Neural cell (in vitro differentiated cells): ENCODE data around the gene ZNF467. TPM values are rescaled to one million over a fixed set of nuclear protein-coding genes. Genes with fewer than 3 reads are reported as not detected.

Source experiments
- H2AFZ ChIP-seq: fragments of 200-600, 300-800 bp; sonication (generic), shearing (Covaris generic); 2 replicates; pipeline ENCODE4 v1.6.0; 2014; ENCODE audit warnings: low read depth, mild to moderate bottlenecking, antibody characterized with exemption, low read length, moderate library complexity
- H3F3A ChIP-seq: fragments of 200-600 bp; shearing (Covaris generic); 2 replicates; pipeline ENCODE4 v1.6.1; 2016; ENCODE audit warnings: mild to moderate bottlenecking, moderate library complexity, mixed read lengths, antibody characterized with exemption, low read length; ENCODE audit not compliant: insufficient read depth, poor library complexity, severe bottlenecking
- H3K27ac ChIP-seq: fragments of 200-600, 300-800 bp; sonication (generic), shearing (Covaris generic); 2 replicates; pipeline ENCODE4 v1.5.1; 2014; ENCODE audit warnings: mild to moderate bottlenecking, low read length, moderate library complexity
- H3K27me3 ChIP-seq: fragments of 300-800, 200-600 bp; sonication (generic), shearing (Covaris generic); 2 replicates; pipeline ENCODE4 v1.6.0; 2014; ENCODE audit warnings: mild to moderate bottlenecking, low read depth, low read length, moderate library complexity; ENCODE audit not compliant: insufficient read depth
- H3K36me3 ChIP-seq: fragments of 300-800, 200-600 bp; sonication (generic), shearing (Covaris generic); 2 replicates; pipeline ENCODE4 v1.5.1; 2014; ENCODE audit warnings: mild to moderate bottlenecking, antibody characterized with exemption, low read length, moderate library complexity; ENCODE audit not compliant: insufficient read depth
- H3K4me2 ChIP-seq: fragments of 300-800, 200-600 bp; sonication (generic), shearing (Covaris generic); 2 replicates; pipeline ENCODE4 v1.6.0; 2014; ENCODE audit warnings: mild to moderate bottlenecking, low read length
- H3K4me3 ChIP-seq: fragments of 300-800, 200-600 bp; sonication (generic), shearing (Covaris generic); 2 replicates; pipeline ENCODE4 v1.5.1; 2014; ENCODE audit warnings: mild to moderate bottlenecking, low read length, moderate library complexity
- H3K79me2 ChIP-seq: fragments of 200-600 bp; shearing (Covaris generic); replicated peaks from 2 replicates; pipeline ENCODE4 v1.6.0; 2014; ENCODE audit warnings: mild to moderate bottlenecking, low read length, moderate library complexity; ENCODE audit not compliant: insufficient read depth
- H3K9ac ChIP-seq: fragments of 300-800, 200-600 bp; sonication (generic), shearing (Covaris generic); 2 replicates; pipeline ENCODE4 v1.6.1; 2016; ENCODE audit warnings: mild to moderate bottlenecking, low read length, mixed read lengths
- H3K9me2 ChIP-seq: fragments of 200-600 bp; shearing (Covaris generic); 2 replicates; pipeline ENCODE4 v1.6.1; 2016; ENCODE audit warnings: mild to moderate bottlenecking, low read length, mixed read lengths; ENCODE audit not compliant: insufficient read depth
- H3K9me3 ChIP-seq: fragments of 200-600, 300-800 bp; sonication (generic), shearing (Covaris generic); 2 replicates; pipeline ENCODE4 v1.6.1; 2016; ENCODE audit warnings: mild to moderate bottlenecking, mixed run types, low read length, moderate library complexity, mixed read lengths
- H4K20me1 ChIP-seq: fragments of 200-600 bp; shearing (Covaris generic); 2 replicates; pipeline ENCODE4 v1.6.1; 2016; ENCODE audit warnings: mild to moderate bottlenecking, mixed run types; ENCODE audit not compliant: insufficient read depth
- CTCF ChIP-seq: fragments of 450-650 bp; IDR thresholded peaks from 2 replicates; pipeline ENCODE4 v1.5.1; 2014; ENCODE audit warnings: antibody characterized with exemption, mild to moderate bottlenecking, moderate library complexity; ENCODE audit not compliant: poor library complexity, severe bottlenecking
- EP300 ChIP-seq: fragments of 450-650 bp; conservative IDR thresholded peaks from 2 replicates; pipeline ENCODE4 v1.6.1; 2014; ENCODE audit warnings: antibody characterized with exemption, mild to moderate bottlenecking, moderate library complexity; ENCODE audit not compliant: poor library complexity, severe bottlenecking
- EZH2 ChIP-seq: fragments of 200-600, 300-800 bp; shearing (Covaris generic), sonication (generic); IDR thresholded peaks from 2 replicates; pipeline ENCODE4 v1.6.1; 2014; ENCODE audit warnings: antibody characterized with exemption, low read length, borderline replicate concordance, mild to moderate bottlenecking; ENCODE audit not compliant: insufficient read depth, poor library complexity, severe bottlenecking
- MXI1 ChIP-seq: fragments of 450-650 bp; conservative IDR thresholded peaks from 2 replicates; pipeline ENCODE4 v1.6.1; 2014; ENCODE audit warnings: antibody characterized with exemption, mild to moderate bottlenecking; ENCODE audit not compliant: poor library complexity, severe bottlenecking
- POLR2AphosphoS5 ChIP-seq: IDR thresholded peaks from 2 replicates; pipeline ENCODE4 v1.6.1; 2012
- RAD21 ChIP-seq: fragments of 450-650 bp; conservative IDR thresholded peaks from 2 replicates; pipeline ENCODE4 v1.6.1; 2014; ENCODE audit warnings: antibody characterized with exemption, mild to moderate bottlenecking, moderate library complexity
- REST ChIP-seq: IDR thresholded peaks from 2 replicates; pipeline ENCODE4 v1.6.1; 2012; ENCODE audit warnings: borderline replicate concordance
- SMC3 ChIP-seq: fragments of 450-650 bp; conservative IDR thresholded peaks from 2 replicates; pipeline ENCODE4 v1.6.1; 2014; ENCODE audit warnings: antibody characterized with exemption, mild to moderate bottlenecking, moderate library complexity; ENCODE audit not compliant: poor library complexity
- TAF1 ChIP-seq: IDR thresholded peaks from 2 replicates; pipeline ENCODE4 v1.6.1; 2012; ENCODE audit warnings: low read depth
- polyA plus RNA-seq: library from polyadenylated mRNA; depleted of rRNA; stranded (reverse); fragments of >200 nt; gene quantifications from 2 replicates; pipeline ENCODE4 v1.2.3, GENCODE V29; 2014

ZNF467 gene
- polyA plus RNA-seq, 1 donor from 2014 or later, result 11.9 TPM

GRCh38 chr7:149784251-149784608 is 10.8 kb upstream of the ZNF467 start:
- Histone ChIP-seq H4K20me1 (no peaks in the 10 kb centered on the region), H3K4me3 (no peak overlapping the region), H2AFZ (no peak overlapping the region), H3K27ac (no peak overlapping the region), H3K9me3 (no peaks in the 10 kb centered on the region), H3K9ac (no peak overlapping the region), H3K4me2 (no peak overlapping the region), H3F3A (no peaks in the 10 kb centered on the region), H3K79me2 (no peaks in the 10 kb centered on the region), H3K9me2 (no peaks in the 10 kb centered on the region), H3K36me3 (no peaks in the 10 kb centered on the region), H3K27me3 (peaks cover 1% of the 10 kb centered on the region)
- TF ChIP-seq EP300 (no peak), CTCF (no peak), RAD21 (no peak), MXI1 (no peak), REST (no peak), SMC3 (no peak), POLR2AphosphoS5 (no peak), TAF1 (no peak), EZH2 (no peak)

GRCh38 chr7:149783386-149784250 is 10.2 kb upstream of the ZNF467 start:
- H3K9me3 ChIP-seq, result no peaks in the 10 kb centered on the region
- no peaks in the 10 kb centered on the region for H3K27me3 ChIP-seq
- no peak overlapping the region for H3K27ac ChIP-seq
- H3K79me2 ChIP-seq, result no peaks in the 10 kb centered on the region
- no peaks in the 10 kb centered on the region for H4K20me1 ChIP-seq
- H2AFZ ChIP-seq, result no peak overlapping the region
- no peaks in the 10 kb centered on the region for H3F3A ChIP-seq
- TF ChIP-seq RAD21, result no peak
- TF ChIP-seq TAF1, result no peak
- TF ChIP-seq EP300, result no peak
- no peak for TF ChIP-seq CTCF
- TF ChIP-seq EZH2, result no peak
- TF ChIP-seq REST, result no peak
- TF ChIP-seq MXI1, result no peak
- TF ChIP-seq POLR2AphosphoS5, result no peak
- no peak for TF ChIP-seq SMC3
- H3K36me3 ChIP-seq, result no peaks in the 10 kb centered on the region
- no peak overlapping the region for H3K9ac ChIP-seq
- no peak overlapping the region for H3K4me3 ChIP-seq
- H3K9me2 ChIP-seq, result no peaks in the 10 kb centered on the region
- H3K4me2 ChIP-seq, result no peak overlapping the region
